ENCODE results near the gene ACSM3.
A peak's percentile ranks its signal among the peaks of the same experiment; 100 is the strongest.

ACSM3 gene

DNA sequence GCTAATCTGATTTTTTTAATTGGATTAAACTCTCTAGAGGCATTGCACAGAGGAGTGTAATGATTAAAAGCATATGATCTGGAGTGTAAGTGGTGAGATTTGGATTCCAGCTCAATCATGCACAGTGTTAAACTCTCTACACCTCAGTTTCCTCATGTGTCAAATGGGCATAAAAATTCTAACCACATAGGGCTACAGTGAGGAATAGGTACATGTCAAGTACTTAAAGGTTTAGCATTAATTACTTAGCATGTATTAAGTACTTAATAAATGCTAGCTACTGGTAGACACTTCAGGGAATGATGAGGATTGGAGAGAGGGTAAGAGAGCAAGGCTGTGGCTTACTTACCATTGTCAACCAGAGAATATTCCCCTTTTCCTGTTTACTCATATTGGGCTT is 25.3 kb downstream of the ACSM3 start:
- H4K20me1 ChIP-seq (ENCODE audit: insufficient read depth) = no peaks in the 10 kb centered on the region
- no peak overlapping the region for H3K9ac ChIP-seq
- H3K4me2 ChIP-seq = no peak overlapping the region
- H3K27me3 ChIP-seq (ENCODE audit: insufficient read depth, low read depth) = no peaks in the 10 kb centered on the region
- TF ChIP-seq, protein P1, sequence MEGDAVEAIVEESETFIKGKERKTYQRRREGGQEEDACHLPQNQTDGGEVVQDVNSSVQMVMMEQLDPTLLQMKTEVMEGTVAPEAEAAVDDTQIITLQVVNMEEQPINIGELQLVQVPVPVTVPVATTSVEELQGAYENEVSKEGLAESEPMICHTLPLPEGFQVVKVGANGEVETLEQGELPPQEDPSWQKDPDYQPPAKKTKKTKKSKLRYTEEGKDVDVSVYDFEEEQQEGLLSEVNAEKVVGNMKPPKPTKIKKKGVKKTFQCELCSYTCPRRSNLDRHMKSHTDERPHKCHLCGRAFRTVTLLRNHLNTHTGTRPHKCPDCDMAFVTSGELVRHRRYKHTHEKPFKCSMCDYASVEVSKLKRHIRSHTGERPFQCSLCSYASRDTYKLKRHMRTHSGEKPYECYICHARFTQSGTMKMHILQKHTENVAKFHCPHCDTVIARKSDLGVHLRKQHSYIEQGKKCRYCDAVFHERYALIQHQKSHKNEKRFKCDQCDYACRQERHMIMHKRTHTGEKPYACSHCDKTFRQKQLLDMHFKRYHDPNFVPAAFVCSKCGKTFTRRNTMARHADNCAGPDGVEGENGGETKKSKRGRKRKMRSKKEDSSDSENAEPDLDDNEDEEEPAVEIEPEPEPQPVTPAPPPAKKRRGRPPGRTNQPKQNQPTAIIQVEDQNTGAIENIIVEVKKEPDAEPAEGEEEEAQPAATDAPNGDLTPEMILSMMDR (conservative IDR thresholded peaks at IDR 0.05; ENCODE audit: low read depth, low read length) = no peak
- H3K4me3 ChIP-seq (IDR thresholded peaks at IDR 0.05; ENCODE audit: insufficient read depth, low read depth, low read length) = no peak overlapping the region
- no peak overlapping the region for H2AFZ ChIP-seq (ENCODE audit: low read depth)
- no peaks in the 10 kb centered on the region for H3K79me2 ChIP-seq (ENCODE audit: insufficient read depth, low read depth)
- H3K36me3 ChIP-seq (ENCODE audit: insufficient read depth) = no peaks in the 10 kb centered on the region
- H3K27ac ChIP-seq = no peak overlapping the region
- H3K4me1 ChIP-seq (ENCODE audit: low read depth, poor library complexity, severe bottlenecking) = no peaks in the 10 kb centered on the region

GRCh38 chr16:20791923-20792612 is 28.3 kb downstream of the ACSM3 start:
- no peaks in the 10 kb centered on the region for H3K79me2 ChIP-seq (ENCODE audit: insufficient read depth, low read depth)
- H4K20me1 ChIP-seq (ENCODE audit: insufficient read depth) = no peaks in the 10 kb centered on the region
- TF ChIP-seq, protein P1 (conservative IDR thresholded peaks at IDR 0.05; ENCODE audit: low read depth, low read length) = no peak

GRCh38 chr16:20798364-20798763 is 34.5 kb downstream of the ACSM3 start:
- Histone ChIP-seq H3K36me3 (ENCODE audit: insufficient read depth) (no peaks in the 10 kb centered on the region), H3K4me3 (IDR thresholded peaks at IDR 0.05; ENCODE audit: insufficient read depth, low read depth, low read length) (no peak overlapping the region), H4K20me1 (ENCODE audit: insufficient read depth) (no peaks in the 10 kb centered on the region), H2AFZ (ENCODE audit: low read depth) (no peak overlapping the region), H3K79me2 (ENCODE audit: insufficient read depth, low read depth) (no peaks in the 10 kb centered on the region), H3K27me3 (ENCODE audit: insufficient read depth, low read depth) (no peaks in the 10 kb centered on the region), H3K27ac (no peak overlapping the region), H3K4me2 (no peak overlapping the region), H3K9ac (no peak overlapping the region), H3K4me1 (ENCODE audit: low read depth, poor library complexity, severe bottlenecking) (no peaks in the 10 kb centered on the region)
- TF ChIP-seq, protein P1 (conservative IDR thresholded peaks at IDR 0.05; ENCODE audit: low read depth, low read length) = no peak

More at GRCh38 chr16:20791923-20792612, 28.3 kb downstream of the ACSM3 start:
- Histone ChIP-seq H3K4me2 (no peak overlapping the region), H3K27me3 (ENCODE audit: insufficient read depth, low read depth) (no peaks in the 10 kb centered on the region), H3K9ac (no peak overlapping the region), H3K27ac (no peak overlapping the region), H3K36me3 (ENCODE audit: insufficient read depth) (no peaks in the 10 kb centered on the region), H3K4me3 (IDR thresholded peaks at IDR 0.05; ENCODE audit: insufficient read depth, low read depth, low read length) (no peak overlapping the region), H2AFZ (ENCODE audit: low read depth) (no peak overlapping the region), H3K4me1 (ENCODE audit: low read depth, poor library complexity, severe bottlenecking) (no peaks in the 10 kb centered on the region)

DNA sequence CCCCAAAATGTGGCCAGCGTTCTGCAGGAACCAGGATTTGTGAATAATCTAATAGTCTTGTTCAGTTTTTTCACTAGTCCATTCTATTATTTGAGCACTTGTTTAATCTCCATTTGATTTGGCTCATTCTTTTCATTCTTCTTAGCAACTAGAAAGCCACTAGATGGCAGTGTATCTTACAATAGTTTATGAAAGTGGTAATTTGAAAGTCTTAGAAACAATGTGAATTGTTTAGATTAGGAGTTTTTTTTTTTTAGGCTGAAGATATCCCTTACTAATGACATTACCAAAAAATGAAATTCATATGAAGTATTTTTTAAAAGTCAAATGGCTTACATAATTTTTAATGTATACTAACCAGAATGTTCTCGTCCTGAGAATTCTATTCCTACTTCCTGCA is 35.8 kb downstream of the ACSM3 start:
- Histone ChIP-seq H3K9ac (no peak overlapping the region), H2AFZ (ENCODE audit: low read depth) (no peak overlapping the region), H3K79me2 (ENCODE audit: insufficient read depth, low read depth) (no peaks in the 10 kb centered on the region), H3K4me3 (IDR thresholded peaks at IDR 0.05; ENCODE audit: insufficient read depth, low read depth, low read length) (no peak overlapping the region), H4K20me1 (ENCODE audit: insufficient read depth) (no peaks in the 10 kb centered on the region), H3K4me1 (ENCODE audit: low read depth, poor library complexity, severe bottlenecking) (no peaks in the 10 kb centered on the region), H3K4me2 (no peak overlapping the region), H3K27me3 (ENCODE audit: insufficient read depth, low read depth) (no peaks in the 10 kb centered on the region), H3K36me3 (ENCODE audit: insufficient read depth) (no peaks in the 10 kb centered on the region), H3K27ac (no peak overlapping the region)
- TF ChIP-seq, protein P1 (conservative IDR thresholded peaks at IDR 0.05; ENCODE audit: low read depth, low read length) = peak; percentile 82

Data from KMS-11 (cell line).